Hepatocyte (in vitro differentiated cells): ENCODE data around the gene LILRA2. TPM values are rescaled to one million over a fixed set of nuclear protein-coding genes. Genes with fewer than 3 reads are reported as not detected.

Experiments used
- DNase-seq: peaks from one replicate; pipeline ENCODE4 v3.0.0-alpha.2; 2016; ENCODE audit warnings: low spot score
- H2AFZ ChIP-seq: fragments of 200-600 bp; sonication (generic); 2 replicates; pipeline ENCODE4 v1.6.0; 2016; ENCODE audit warnings: antibody characterized with exemption, mild to moderate bottlenecking
- H3K27ac ChIP-seq: fragments of 200-600 bp; sonication (generic); 2 replicates; pipeline ENCODE4 v1.5.1; 2016; ENCODE audit warnings: mild to moderate bottlenecking
- H3K27me3 ChIP-seq: fragments of 200-600 bp; sonication (generic); 2 replicates; pipeline ENCODE4 v1.6.1; 2016
- H3K36me3 ChIP-seq: fragments of 200-600 bp; sonication (generic); replicated peaks from 2 replicates; pipeline ENCODE4 v1.5.1; 2016; ENCODE audit warnings: low read depth; ENCODE audit not compliant: insufficient read depth
- H3K4me1 ChIP-seq: fragments of 200-600 bp; sonication (generic); 2 replicates; pipeline ENCODE4 v1.5.1; 2016; ENCODE audit warnings: mild to moderate bottlenecking, moderate library complexity; ENCODE audit not compliant: insufficient read depth
- H3K4me2 ChIP-seq: fragments of 200-600 bp; sonication (generic); 2 replicates; pipeline ENCODE4 v1.6.0; 2016
- H3K4me3 ChIP-seq: fragments of 200-600 bp; sonication (generic); 2 replicates; pipeline ENCODE4 v1.5.1; 2016; ENCODE audit warnings: mild to moderate bottlenecking
- H3K79me2 ChIP-seq: fragments of 200-600 bp; sonication (generic); 2 replicates; pipeline ENCODE4 v1.6.0; 2017; ENCODE audit warnings: mild to moderate bottlenecking
- H3K9me2 ChIP-seq: fragments of 200-600 bp; sonication (generic); replicated peaks from 2 replicates; pipeline ENCODE4 v1.6.0; 2017; ENCODE audit warnings: mild to moderate bottlenecking; ENCODE audit not compliant: insufficient read depth
- H3K9me3 ChIP-seq: fragments of 200-600 bp; sonication (generic); 2 replicates; pipeline ENCODE4 v1.5.1; 2016; ENCODE audit warnings: low read depth, mild to moderate bottlenecking
- H4K20me1 ChIP-seq: fragments of 200-600 bp; sonication (generic); 2 replicates; pipeline ENCODE4 v1.6.0; 2016; ENCODE audit warnings: mild to moderate bottlenecking; ENCODE audit not compliant: insufficient read depth, poor library complexity, severe bottlenecking
- CTCF ChIP-seq: fragments of 200-600 bp; sonication (generic); IDR thresholded peaks from 2 replicates; pipeline ENCODE4 v1.5.1; 2016; ENCODE audit warnings: antibody characterized with exemption, mild to moderate bottlenecking; ENCODE audit not compliant: poor library complexity
- EZH2 ChIP-seq: fragments of 200-600 bp; sonication (generic); IDR thresholded peaks from 2 replicates; pipeline ENCODE4 v1.6.1; 2016; ENCODE audit warnings: antibody characterized with exemption, mild to moderate bottlenecking, borderline replicate concordance
- EZH2phosphoT487 ChIP-seq: fragments of 200-600 bp; sonication (generic); IDR thresholded peaks from one replicate; pipeline ENCODE4 v1.6.1; 2018; ENCODE audit warnings: antibody characterized with exemption, mild to moderate bottlenecking, low read depth, moderate library complexity; ENCODE audit not compliant: unreplicated experiment, severe bottlenecking
- WGBS: methylation state at CpG from one replicate; pipeline ENCODE4 v1.1.6; 2016; ENCODE audit warnings: low lambda C conversion rate; ENCODE audit errors: missing lambda C conversion rate; 5-methylcytosine and 5-hydroxymethylcytosine counted together
- polyA plus RNA-seq: library from polyadenylated mRNA; unstranded; fragments of >200 nt; fragmentation: Nextera tagmentation; extraction: Ambion mirVana; gene quantifications from 2 replicates; pipeline ENCODE4 v1.2.1, GENCODE V29; 2016
- total RNA-seq: library from RNA; depleted of rRNA; stranded (reverse); fragments of >200 nt; gene quantifications from 2 replicates; pipeline ENCODE4 v1.2.3, GENCODE V29; 2014

Gene LILRA2
- total RNA-seq (not detected in 2 replicates), polyA plus RNA-seq (not detected in 2 replicates)

DNA sequence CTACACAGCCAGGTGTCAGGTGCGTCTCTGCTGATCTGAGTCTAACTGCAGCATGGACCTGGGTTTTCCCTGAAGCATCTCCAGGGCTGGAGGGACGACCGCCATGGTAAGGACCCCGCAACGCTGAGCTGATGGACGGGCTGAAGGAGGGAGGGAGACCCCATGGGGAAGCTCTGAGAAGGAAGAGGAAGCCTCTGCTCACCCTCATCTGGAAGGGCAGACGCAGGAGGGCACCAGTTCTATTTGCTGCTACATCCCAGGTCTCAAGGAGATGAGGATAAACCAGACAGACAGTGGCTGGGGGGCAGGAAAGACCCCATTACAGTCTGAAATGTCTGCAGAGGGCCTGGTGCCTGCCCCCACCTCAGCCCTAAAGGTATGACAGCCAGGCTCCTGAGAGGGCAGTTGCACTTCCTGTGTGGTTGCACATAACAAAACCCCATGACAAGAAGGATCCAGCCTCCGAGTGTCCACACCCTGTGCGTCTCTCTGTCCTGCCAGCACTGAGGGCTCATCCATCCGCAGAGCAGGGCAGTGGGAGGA is at the start of gene LILRA2:
Gene LILRA2 (plus strand): TSS at position 461 of the 543 bp plus-strand sequence. CDS start 89 bp downstream, outside the sequence.
- TF ChIP-seq CTCF (no peak), EZH2 (no peak), EZH2phosphoT487 (no peak)
- WGBS: 53% methylated on average over 10 of the region's 10 CpGs
- no peaks in the 10 kb centered on the region for H3K9me2 ChIP-seq

GRCh38 chr19:54525636-54526035 is 48.0 kb upstream of the LILRA2 start:
- Histone ChIP-seq H3K27me3 (no peaks in the 10 kb centered on the region), H4K20me1 (no peaks in the 10 kb centered on the region), H3K27ac (no peak overlapping the region), H3K9me2 (no peaks in the 10 kb centered on the region), H3K9me3 (no peaks in the 10 kb centered on the region), H3K79me2 (no peaks in the 10 kb centered on the region), H3K4me2 (no peak overlapping the region), H3K4me1 (no peaks in the 10 kb centered on the region), H3K4me3 (no peak overlapping the region), H3K36me3 (no peaks in the 10 kb centered on the region), H2AFZ (no peak overlapping the region)
- TF ChIP-seq EZH2phosphoT487 (no peak), CTCF (no peak), EZH2 (no peak)
- WGBS: 59% methylated on average over 5 of the region's 5 CpGs
- DNase-seq: no peak

More for the DNA sequence above, at the start of gene LILRA2:
- DNase-seq: no peak
- no peaks in the 10 kb centered on the region for H3K4me1 ChIP-seq
- H3K36me3 ChIP-seq: no peaks in the 10 kb centered on the region
- H3K27me3 ChIP-seq: no peaks in the 10 kb centered on the region
- H3K79me2 ChIP-seq: no peaks in the 10 kb centered on the region
- no peaks in the 10 kb centered on the region for H4K20me1 ChIP-seq
- no peak within 1 kb of the TSS for H3K4me2 ChIP-seq
- no peaks in the 10 kb centered on the region for H3K9me3 ChIP-seq
- H3K4me3 ChIP-seq: no peak within 1 kb of the TSS
- H3K27ac ChIP-seq: no peak within 1 kb of the TSS
- no peak within 1 kb of the TSS for H2AFZ ChIP-seq

- no peaks in the 10 kb centered on the region for H4K20me1 ChIP-seq
- no peak overlapping the region for H3K27ac ChIP-seq
- H3K4me1 ChIP-seq: no peaks in the 10 kb centered on the region
- no peaks in the 10 kb centered on the region for H3K9me2 ChIP-seq
- no peaks in the 10 kb centered on the region for H3K9me3 ChIP-seq
- H3K27me3 ChIP-seq: no peaks in the 10 kb centered on the region
- WGBS: 87% methylated on average over 26 of the region's 26 CpGs
- no peak overlapping the region for H2AFZ ChIP-seq
- TF ChIP-seq EZH2phosphoT487 (no peak), CTCF (no peak), EZH2 (no peak)
- no peak for DNase-seq
- no peaks in the 10 kb centered on the region for H3K36me3 ChIP-seq
- no peaks in the 10 kb centered on the region for H3K79me2 ChIP-seq
- no peak overlapping the region for H3K4me2 ChIP-seq
- H3K4me3 ChIP-seq: no peak overlapping the region
Measured at GRCh38 chr19:54526972-54527371, 46.6 kb upstream of the LILRA2 start.

- Histone ChIP-seq H3K4me1 (no peaks in the 10 kb centered on the region), H3K27ac (no peak overlapping the region), H3K27me3 (no peaks in the 10 kb centered on the region), H3K4me2 (no peak overlapping the region), H3K9me2 (no peaks in the 10 kb centered on the region), H3K4me3 (no peak overlapping the region), H3K9me3 (no peaks in the 10 kb centered on the region), H3K36me3 (no peaks in the 10 kb centered on the region), H4K20me1 (no peaks in the 10 kb centered on the region), H3K79me2 (no peaks in the 10 kb centered on the region), H2AFZ (no peak overlapping the region)
- TF ChIP-seq CTCF (no peak), EZH2 (no peak), EZH2phosphoT487 (no peak)
- DNase-seq: no peak
- 78% methylated on average over 5 of the region's 5 CpGs for WGBS
Measured at GRCh38 chr19:54530866-54531265, 42.7 kb upstream of the LILRA2 start.
